ENCODE measurements around the gene ASB1. TPM values are rescaled to one million over a fixed set of nuclear protein-coding genes. Genes with fewer than 3 reads are reported as not detected.

Gene ASB1
- total and polyA plus RNA-seq, 2 of the 13 experiments (the other 11 are each of a cell fraction or from before 2014, with no cell fraction given): 48.6 to 49.2 TPM

DNA sequence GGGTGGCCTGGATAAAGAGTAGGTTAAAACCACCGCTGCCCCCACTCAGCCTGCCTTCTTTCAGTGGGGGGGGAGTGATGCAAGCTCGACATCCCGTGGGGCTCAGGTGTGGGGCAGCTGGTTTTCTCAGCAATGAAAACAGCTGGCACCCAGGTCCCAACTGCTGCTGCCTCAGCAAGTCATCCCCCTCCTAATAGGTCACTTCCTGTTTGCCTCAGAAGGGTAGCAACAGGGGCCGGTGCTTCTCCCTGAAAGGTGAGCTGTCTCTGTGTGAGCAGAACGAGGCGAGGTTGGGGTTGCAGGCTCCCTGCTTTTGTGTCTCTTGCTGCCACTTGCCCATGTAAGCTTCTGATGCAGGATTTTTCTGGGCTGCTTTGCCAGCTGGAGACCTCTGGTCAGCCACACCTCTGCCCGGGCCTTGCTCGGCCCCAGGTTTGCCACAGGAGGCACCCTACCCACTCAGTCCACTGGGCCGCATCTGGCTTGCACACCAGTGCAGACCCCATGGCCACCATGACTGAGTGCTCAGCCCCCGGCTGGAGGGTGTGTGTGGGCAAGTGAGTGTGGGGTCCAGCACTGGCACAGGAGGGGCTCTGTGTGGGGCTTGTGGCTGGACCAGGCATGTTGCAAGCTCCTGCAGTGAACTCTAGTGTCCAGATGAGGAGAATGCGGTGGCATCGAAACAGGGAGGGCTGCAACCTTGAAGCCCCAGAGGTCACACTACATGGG lies 11.5 kb upstream of the ASB1 start:
- Histone ChIP-seq H3K4me3 (replicated peaks in 1 of 3; ENCODE audit: insufficient read depth in 1 of 3, low read depth in 2 of 3, low read length in 3 of 3) (no peak overlapping the region), H2AFZ (ENCODE audit: low read length) (no peak overlapping the region), H3K79me2 (ENCODE audit: insufficient read depth, low read length) (no peaks in the 10 kb centered on the region), H3K36me3 (replicated peaks in 1 of 2; ENCODE audit: control insufficient read depth in 1 of 2, insufficient read depth in 2 of 2, low read length in 2 of 2) (no peaks in the 10 kb centered on the region), H3K9ac (ENCODE audit: insufficient read depth, low read depth, low read length) (no peak overlapping the region), H4K20me1 (ENCODE audit: insufficient read depth, low read length) (no peaks in the 10 kb centered on the region), H3K27ac (ENCODE audit: extremely low read length, insufficient read depth, low read length) (no peak overlapping the region), H3K4me1 (ENCODE audit: insufficient read depth, low read length) (peaks cover 6% of the 10 kb centered on the region), H3K27me3 (ENCODE audit: control insufficient read depth in 1 of 2, insufficient read depth in 2 of 2, low read length in 2 of 2) (no peaks in the 10 kb centered on the region), H3K9me3 (ENCODE audit: low read length) (no peaks in the 10 kb centered on the region), H3K4me2 (ENCODE audit: low read depth, low read length) (no peak overlapping the region)
- BruUV-seq (replicated peaks): no TSS peak
- in situ Hi-C loops (cut with HindIII; ENCODE audit: extremely low pct_ligation_motif_present, low pct_unique_long_range_greater_than_20kb): no loop called here
- FAIRE-seq (no peak), DNase-seq (ENCODE audit: low spot score) (no peak), ATAC-seq (peak; percentile 88)
- intact Hi-C loops (cut with micrococcal nuclease; ENCODE audit: unreplicated experiment): no loop called here
- POLR2A ChIA-PET: no interaction called here
- WGBS (ENCODE audit: low lambda C conversion rate): 84% methylated on average over 7 of the region's 12 CpGs
- CTCF ChIA-PET (ENCODE audit: low intra/inter-chr PET ratio, low total read pairs): no interaction called here
- no peak for TF ChIP-seq ZNF44 (CRISPR knock-in tag; IDR thresholded peaks at IDR 0.05)
- TF ChIP-seq HNRNPL (IDR thresholded peaks at IDR 0.05; ENCODE audit: low read depth, low read length): peak; percentile 55; the same call in 1 of the 2 replicates
- no peak for TF ChIP-seq FOXA1 (IDR thresholded peaks at IDR 0.05)
- no peak for TF ChIP-seq FOXA1 (CRISPR knock-in tag; IDR thresholded peaks at IDR 0.05)
- TF ChIP-seq GLI4 (CRISPR knock-in tag; IDR thresholded peaks at IDR 0.05; ENCODE audit: borderline replicate concordance): no peak
- TF ChIP-seq IRX3 (CRISPR knock-in tag; IDR thresholded peaks at IDR 0.05; ENCODE audit: borderline replicate concordance, low read depth): no peak
- TF ChIP-seq, protein P1, sequence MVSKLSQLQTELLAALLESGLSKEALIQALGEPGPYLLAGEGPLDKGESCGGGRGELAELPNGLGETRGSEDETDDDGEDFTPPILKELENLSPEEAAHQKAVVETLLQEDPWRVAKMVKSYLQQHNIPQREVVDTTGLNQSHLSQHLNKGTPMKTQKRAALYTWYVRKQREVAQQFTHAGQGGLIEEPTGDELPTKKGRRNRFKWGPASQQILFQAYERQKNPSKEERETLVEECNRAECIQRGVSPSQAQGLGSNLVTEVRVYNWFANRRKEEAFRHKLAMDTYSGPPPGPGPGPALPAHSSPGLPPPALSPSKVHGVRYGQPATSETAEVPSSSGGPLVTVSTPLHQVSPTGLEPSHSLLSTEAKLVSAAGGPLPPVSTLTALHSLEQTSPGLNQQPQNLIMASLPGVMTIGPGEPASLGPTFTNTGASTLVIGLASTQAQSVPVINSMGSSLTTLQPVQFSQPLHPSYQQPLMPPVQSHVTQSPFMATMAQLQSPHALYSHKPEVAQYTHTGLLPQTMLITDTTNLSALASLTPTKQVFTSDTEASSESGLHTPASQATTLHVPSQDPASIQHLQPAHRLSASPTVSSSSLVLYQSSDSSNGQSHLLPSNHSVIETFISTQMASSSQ (IDR thresholded peaks at IDR 0.05; ENCODE audit: low read depth): no peak
- TF ChIP-seq, protein P1 (CRISPR knock-in tag; IDR thresholded peaks at IDR 0.05; ENCODE audit: borderline replicate concordance): no peak
- no peak for TF ChIP-seq TEAD2 (CRISPR knock-in tag; IDR thresholded peaks at IDR 0.05)
- TF ChIP-seq, protein P2, sequence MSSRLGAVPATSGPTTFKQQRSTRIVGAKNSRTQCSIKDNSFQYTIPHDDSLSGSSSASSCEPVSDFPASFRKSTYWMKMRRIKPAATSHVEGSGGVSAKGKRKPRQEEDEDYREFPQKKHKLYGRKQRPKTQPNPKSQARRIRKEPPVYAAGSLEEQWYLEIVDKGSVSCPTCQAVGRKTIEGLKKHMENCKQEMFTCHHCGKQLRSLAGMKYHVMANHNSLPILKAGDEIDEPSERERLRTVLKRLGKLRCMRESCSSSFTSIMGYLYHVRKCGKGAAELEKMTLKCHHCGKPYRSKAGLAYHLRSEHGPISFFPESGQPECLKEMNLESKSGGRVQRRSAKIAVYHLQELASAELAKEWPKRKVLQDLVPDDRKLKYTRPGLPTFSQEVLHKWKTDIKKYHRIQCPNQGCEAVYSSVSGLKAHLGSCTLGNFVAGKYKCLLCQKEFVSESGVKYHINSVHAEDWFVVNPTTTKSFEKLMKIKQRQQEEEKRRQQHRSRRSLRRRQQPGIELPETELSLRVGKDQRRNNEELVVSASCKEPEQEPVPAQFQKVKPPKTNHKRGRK (CRISPR knock-in tag; IDR thresholded peaks at IDR 0.05): no peak
- TF ChIP-seq ZNF83 (CRISPR knock-in tag; IDR thresholded peaks at IDR 0.05; ENCODE audit: borderline replicate concordance): no peak
- TF ChIP-seq ZNF674 (CRISPR knock-in tag; IDR thresholded peaks at IDR 0.05; ENCODE audit: low read depth): no peak
- no peak for TF ChIP-seq ZNF709 (CRISPR knock-in tag; IDR thresholded peaks at IDR 0.05)
- 0 out of 2 replicates have a peak, but pooled peaks have one; percentile 24 for TF ChIP-seq RAD21 (CRISPR knock-in tag; IDR thresholded peaks at IDR 0.05)

All from HepG2 (cell line).